ENCODE measurements around the gene GFER. TPM values are rescaled to one million over a fixed set of nuclear protein-coding genes. Genes with fewer than 3 reads are reported as not detected.
"Not testable (repeated sequence)": the region's sequence is repeated elsewhere in the genome, so short reads cannot be mapped to it uniquely, and the experiment has no call there.

Gene GFER
- total RNA-seq, 1 donor from 2014 or later = 31.6 TPM

DNA sequence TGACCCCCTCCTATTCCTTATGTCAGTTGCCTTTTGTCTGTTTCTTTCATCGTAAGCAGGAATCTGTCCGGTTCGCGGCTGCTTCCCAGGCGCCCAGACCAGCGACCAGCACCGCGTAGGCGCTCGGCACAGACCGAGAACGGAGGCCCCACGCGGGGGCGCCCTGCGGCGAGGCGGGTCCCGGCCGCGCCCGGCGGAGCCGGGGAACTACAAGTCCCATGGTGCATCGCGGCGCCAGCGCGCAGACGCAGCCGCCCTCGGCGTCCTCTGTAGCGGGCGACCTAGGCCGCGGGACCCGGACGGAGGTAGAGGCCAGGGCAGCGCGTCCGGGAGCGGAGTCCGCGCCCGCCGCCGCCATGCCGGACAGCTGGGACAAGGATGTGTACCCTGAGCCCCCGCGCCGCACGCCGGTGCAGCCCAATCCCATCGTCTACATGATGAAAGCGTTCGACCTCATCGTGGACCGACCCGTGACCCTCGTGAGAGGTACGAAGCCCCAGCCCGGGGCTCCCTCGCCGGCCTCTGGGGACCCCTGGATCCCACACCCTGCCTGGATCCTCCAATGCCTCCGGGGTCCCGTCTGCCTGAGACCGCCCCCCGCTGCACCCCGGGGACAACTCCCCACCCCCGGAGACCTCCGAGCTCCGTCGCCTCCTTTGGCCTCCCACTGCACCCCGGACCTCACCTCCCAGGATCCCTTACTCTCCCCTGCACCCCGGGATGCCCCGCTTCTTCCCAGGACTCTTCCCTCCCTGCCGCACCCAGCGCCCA, 24.5 kb upstream of the GFER start, which contains the start of gene NDUFB10:
Gene NDUFB10 (plus strand): TSS at position 270 of the 771 bp plus-strand sequence. CDS start 87 bp downstream, at position 357.
- no peaks in the 10 kb centered on the region for H3K9me3 Mint-ChIP-seq
- CTCF ChIA-PET = no interaction called here
- POLR2A ChIA-PET = interaction anchor here (0.9 to 9.7 kb wide), 7 partner anchors 12 to 908 kb away, joined by 3 to 351 read pairs (median 13); partner anchors contain the start of genes GFER, MSRB1, NOXO1 and SYNGR3
- peak within 1 kb of the TSS; percentile 86 for H3K27ac Mint-ChIP-seq
- peaks cover 40% of the 10 kb centered on the region for H3K36me3 Mint-ChIP-seq (ENCODE audit: low read depth)
- ATAC-seq (ENCODE audit: low read depth) (peak; percentile 86), DNase-seq (peak; percentile 96)
- H3K27me3 Mint-ChIP-seq = no peaks in the 10 kb centered on the region
- peak within 1 kb of the TSS; percentile 91 for H3K4me3 Mint-ChIP-seq
- H3K4me1 Mint-ChIP-seq = peaks cover 49% of the 10 kb centered on the region
- intact Hi-C loops (cut with micrococcal nuclease) = loop anchor here (1.0 to 10.0 kb wide), 5 partner anchors 16 to 1195 kb away; partner anchors contain the start of genes MSRB1, NTHL1, RNPS1 and TSC2
- TF ChIP-seq, protein P1, sequence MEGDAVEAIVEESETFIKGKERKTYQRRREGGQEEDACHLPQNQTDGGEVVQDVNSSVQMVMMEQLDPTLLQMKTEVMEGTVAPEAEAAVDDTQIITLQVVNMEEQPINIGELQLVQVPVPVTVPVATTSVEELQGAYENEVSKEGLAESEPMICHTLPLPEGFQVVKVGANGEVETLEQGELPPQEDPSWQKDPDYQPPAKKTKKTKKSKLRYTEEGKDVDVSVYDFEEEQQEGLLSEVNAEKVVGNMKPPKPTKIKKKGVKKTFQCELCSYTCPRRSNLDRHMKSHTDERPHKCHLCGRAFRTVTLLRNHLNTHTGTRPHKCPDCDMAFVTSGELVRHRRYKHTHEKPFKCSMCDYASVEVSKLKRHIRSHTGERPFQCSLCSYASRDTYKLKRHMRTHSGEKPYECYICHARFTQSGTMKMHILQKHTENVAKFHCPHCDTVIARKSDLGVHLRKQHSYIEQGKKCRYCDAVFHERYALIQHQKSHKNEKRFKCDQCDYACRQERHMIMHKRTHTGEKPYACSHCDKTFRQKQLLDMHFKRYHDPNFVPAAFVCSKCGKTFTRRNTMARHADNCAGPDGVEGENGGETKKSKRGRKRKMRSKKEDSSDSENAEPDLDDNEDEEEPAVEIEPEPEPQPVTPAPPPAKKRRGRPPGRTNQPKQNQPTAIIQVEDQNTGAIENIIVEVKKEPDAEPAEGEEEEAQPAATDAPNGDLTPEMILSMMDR (IDR thresholded peaks at IDR 0.05) = no peak

DNA sequence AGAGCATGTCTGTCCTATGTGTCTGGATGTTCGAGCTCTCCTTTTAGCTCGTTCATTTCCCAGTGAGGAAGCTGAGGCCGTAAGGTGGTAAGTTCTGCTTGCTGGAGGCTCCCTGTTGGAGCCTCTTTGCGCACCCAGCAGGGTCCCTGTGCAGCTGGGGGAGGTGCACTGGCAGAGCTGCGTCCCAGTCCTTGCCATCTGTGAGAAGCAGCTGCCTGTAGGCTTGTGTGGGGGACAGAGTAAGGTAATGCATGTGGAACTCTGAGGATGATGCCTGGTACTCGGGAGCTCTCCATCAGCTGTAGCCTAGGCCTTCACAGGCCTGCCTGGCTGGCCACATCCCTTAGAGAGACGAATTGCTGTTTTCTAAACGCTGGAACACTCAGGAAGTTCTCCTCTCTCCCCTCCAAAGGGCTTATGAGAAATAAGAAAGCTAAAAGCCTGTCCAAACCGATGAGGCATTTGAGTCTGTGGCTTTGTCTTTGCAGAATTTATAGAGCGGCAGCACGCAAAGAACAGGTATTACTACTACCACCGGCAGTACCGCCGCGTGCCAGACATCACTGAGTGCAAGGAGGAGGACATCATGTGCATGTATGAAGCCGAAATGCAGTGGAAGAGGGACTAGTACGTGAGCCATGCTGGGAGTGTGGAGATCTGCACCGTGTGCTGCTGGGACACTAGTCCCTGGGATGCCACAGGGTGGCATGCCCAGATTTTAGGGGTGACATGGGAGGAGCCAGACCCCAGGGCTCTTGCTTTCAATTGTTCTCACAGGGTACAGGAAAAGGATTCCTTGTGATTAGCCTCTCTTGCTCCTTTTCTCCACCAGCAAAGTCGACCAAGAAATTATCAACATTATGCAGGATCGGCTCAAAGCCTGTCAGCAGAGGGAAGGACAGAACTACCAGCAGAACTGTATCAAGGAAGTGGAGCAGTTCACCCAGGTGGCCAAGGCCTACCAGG, 23.0 kb upstream of the GFER start:
- intact Hi-C loops (cut with micrococcal nuclease) = loop anchor here (5.0 to 10.0 kb wide), 2 partner anchors 306 to 1194 kb away; partner anchors contain the start of gene RNPS1
- DNase-seq (peak; percentile 25), ATAC-seq (ENCODE audit: low read depth) (no peak)
- TF ChIP-seq, protein P1 (IDR thresholded peaks at IDR 0.05) = no peak
- Mint-ChIP-seq H3K27ac (peak overlapping the region; percentile 86), H3K27me3 (no peaks in the 10 kb centered on the region), H3K4me1 (peaks cover 55% of the 10 kb centered on the region), H3K36me3 (ENCODE audit: low read depth) (peaks cover 45% of the 10 kb centered on the region), H3K4me3 (peak overlapping the region; percentile 91), H3K9me3 (no peaks in the 10 kb centered on the region)
- ChIA-PET POLR2A (interaction anchor here (0.5 to 9.7 kb wide), 13 partner anchors 8 to 1198 kb away, joined by 3 to 351 read pairs (median 5); partner anchors contain the start of genes ECI1, GFER, MSRB1 and NOXO1), CTCF (no interaction called here)

DNA sequence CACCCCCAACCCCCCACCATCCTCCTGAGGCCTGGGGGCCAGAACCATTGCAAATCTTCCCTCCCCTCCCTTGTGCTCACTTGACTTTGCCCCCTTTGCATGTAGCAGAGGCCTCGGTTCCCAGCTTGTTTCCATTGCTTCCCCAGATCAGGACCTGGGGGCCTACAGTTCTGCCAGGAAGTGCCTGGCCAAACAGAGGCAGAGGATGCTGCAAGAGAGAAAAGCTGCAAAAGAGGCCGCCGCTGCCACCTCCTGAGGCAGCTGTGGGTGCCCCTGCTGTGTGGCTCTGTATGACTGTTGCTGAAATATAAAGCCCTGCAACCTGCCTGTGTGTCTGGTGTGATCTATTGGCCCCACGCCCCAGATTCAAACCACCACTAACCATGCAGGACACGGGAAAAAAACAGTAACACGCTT, 22.3 kb upstream of the GFER start:
- no peak for ATAC-seq (ENCODE audit: low read depth)
- TF ChIP-seq, protein P1 (IDR thresholded peaks at IDR 0.05) = no peak
- ChIA-PET POLR2A (interaction anchor here (0.6 to 9.7 kb wide), 6 partner anchors 10 to 1560 kb away, joined by 3 to 351 read pairs (median 4); partner anchors contain the start of genes DECR2, GFER, MSRB1 and NOXO1), CTCF (no interaction called here)
- Mint-ChIP-seq H3K27me3 (no peaks in the 10 kb centered on the region), H3K27ac (no peak overlapping the region), H3K4me3 (peak overlapping the region; percentile 48), H3K36me3 (ENCODE audit: low read depth) (peaks cover 45% of the 10 kb centered on the region), H3K4me1 (peaks cover 55% of the 10 kb centered on the region), H3K9me3 (no peaks in the 10 kb centered on the region)
- no peak for DNase-seq
- intact Hi-C loops (cut with micrococcal nuclease) = loop anchor here (5.0 to 10.0 kb wide), 2 partner anchors 306 to 1193 kb away; partner anchors contain the start of gene RNPS1

DNA sequence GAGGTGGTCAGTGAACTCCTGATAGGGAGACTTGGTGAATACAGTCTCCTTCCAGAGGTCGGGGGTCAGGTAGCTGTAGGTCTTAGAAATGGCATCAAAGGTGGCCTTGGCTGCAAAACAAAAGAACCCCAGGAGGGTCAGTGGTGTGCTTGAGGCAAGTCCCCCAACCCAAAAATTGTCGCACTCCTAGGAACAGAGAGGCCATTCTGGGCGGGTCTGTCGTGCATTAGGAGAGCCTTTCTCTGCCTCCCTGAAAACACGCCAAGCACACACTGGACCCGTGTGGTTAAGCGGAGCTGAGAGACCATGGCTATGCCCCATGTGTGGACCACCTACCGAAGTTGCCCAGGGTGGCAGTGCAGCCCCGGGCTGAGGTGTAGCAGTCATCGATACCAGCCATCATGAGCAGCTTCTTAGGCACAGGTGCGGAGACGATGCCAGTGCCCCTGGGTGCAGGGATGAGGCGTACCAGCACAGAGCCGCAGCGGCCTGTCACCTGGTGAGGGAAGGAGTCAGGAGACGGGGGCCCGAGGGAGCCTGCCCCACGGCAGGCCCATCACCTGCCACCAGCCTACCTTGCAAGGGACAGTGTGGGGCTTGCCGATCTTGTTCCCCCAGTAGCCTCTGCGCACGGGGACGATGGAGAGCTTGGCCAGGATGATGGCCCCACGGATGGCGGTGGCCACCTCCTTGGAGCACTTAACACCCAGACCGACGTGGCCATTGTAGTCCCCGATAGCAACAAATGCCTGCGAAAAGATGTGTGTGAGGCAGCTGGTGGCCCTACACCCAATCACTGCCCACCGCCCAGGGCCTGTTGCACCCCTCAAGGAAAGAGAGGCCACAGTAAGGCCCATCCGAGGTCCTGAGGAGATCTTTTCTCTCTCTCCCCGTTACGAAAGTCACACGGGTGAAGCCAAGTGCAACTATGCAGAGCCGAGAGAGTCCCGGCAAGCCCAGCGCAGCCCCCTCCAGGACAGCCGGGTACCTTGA, 21.5 kb upstream of the GFER start:
- POLR2A ChIA-PET = interaction anchor here (0.6 to 9.7 kb wide), 6 partner anchors 9 to 1561 kb away, joined by 3 to 351 read pairs (median 4); partner anchors contain the start of genes DECR2, GFER, MSRB1 and NOXO1
- ATAC-seq (ENCODE audit: low read depth); CTCF ChIA-PET; H3K27me3 Mint-ChIP-seq; DNase-seq; H3K9me3 Mint-ChIP-seq: not testable (repeated sequence)
- peaks cover 45% of the 10 kb centered on the region for H3K36me3 Mint-ChIP-seq (ENCODE audit: low read depth)
- H3K4me3 Mint-ChIP-seq = peak overlapping the region; percentile 92
- peak overlapping the region; percentile 90 for H3K27ac Mint-ChIP-seq
- intact Hi-C loops (cut with micrococcal nuclease) = loop anchor here (5.0 to 10.0 kb wide), 2 partner anchors 305 to 1192 kb away; partner anchors contain the start of gene RNPS1
- H3K4me1 Mint-ChIP-seq = peaks cover 55% of the 10 kb centered on the region
